ENCODE results near the gene STK11IP.

GRCh38 chr2:219664944-219665343 lies 67.3 kb downstream of the STK11IP start:
- TF ChIP-seq TAF1 (IDR thresholded peaks at IDR 0.05; ENCODE audit: borderline replicate concordance, insufficient read depth, low read length) (no peak), POLR2AphosphoS5 (IDR thresholded peaks at IDR 0.05; ENCODE audit: low read depth, low read length) (no peak)

Data from PFSK-1 (cell line).